CD8-positive, alpha-beta memory T cell (primary cell): ENCODE measurements around the gene RASL11A. TPM values are rescaled to one million over a fixed set of nuclear protein-coding genes. Genes with fewer than 3 reads are reported as not detected.
"Not testable (repeated sequence)": the region's sequence is repeated elsewhere in the genome, so short reads cannot be mapped to it uniquely, and the experiment has no call there.

Experiments
- CTCF ChIA-PET: fragments of 350-600 bp; sonication (Branson Sonifier 250); formaldehyde crosslinking; loops from one replicate; lab custom pipeline; 2021; ENCODE audit warnings: antibody characterized with exemption; lab: Charles Lee
- POLR2A ChIA-PET: fragments of 350-600 bp; sonication (Branson Sonifier 250); formaldehyde crosslinking; loops from one replicate; lab custom pipeline; 2021; ENCODE audit warnings: antibody characterized with exemption; lab: Charles Lee
- DNase-seq, 5 donors: peaks; one replicate each; pipeline versions ENCODE4 v3.0.0 to v3.0.0-alpha.2; 2020 to 2022; ENCODE audit warnings: mixed read lengths in 1 of 5
- H3K27ac ChIP-seq: one replicate; pipeline ENCODE4 v1.7.0; 2013; ENCODE audit warnings: low read depth, mild to moderate bottlenecking, low read length, moderate library complexity
- H3K27me3 ChIP-seq: 2 replicates; pipeline ENCODE4 v1.7.0; 2013; ENCODE audit warnings: low read length, mild to moderate bottlenecking; ENCODE audit not compliant: insufficient read depth, poor library complexity, severe bottlenecking
- H3K36me3 ChIP-seq: 2 replicates; pipeline ENCODE4 v1.7.0; 2013; ENCODE audit warnings: mild to moderate bottlenecking, low read length, moderate library complexity; ENCODE audit not compliant: insufficient read depth
- H3K4me1 ChIP-seq: 2 replicates; pipeline ENCODE4 v1.7.0; 2013; ENCODE audit warnings: mild to moderate bottlenecking, low read length, moderate library complexity; ENCODE audit not compliant: insufficient read depth
- H3K4me3 ChIP-seq: 2 replicates; pipeline ENCODE4 v1.7.0; 2013; ENCODE audit warnings: mild to moderate bottlenecking, low read length
- H3K9me3 ChIP-seq: 2 replicates; pipeline ENCODE4 v1.7.0; 2013; ENCODE audit warnings: mild to moderate bottlenecking, low read length
- H3K27ac Mint-ChIP-seq, 8 donors: one replicate each; pipeline ENCODE4 v1.8.0; 2020 to 2021; ENCODE audit warnings: mixed read lengths in 8 of 8, mild to moderate bottlenecking in 6 of 8, inconsistent platforms in 3 of 8, moderate library complexity in 3 of 8
- H3K27me3 Mint-ChIP-seq, 2 donors: one replicate each; pipeline ENCODE4 v1.8.0; 2020 to 2021; ENCODE audit warnings: mixed read lengths in 2 of 2, mild to moderate bottlenecking in 1 of 2, moderate library complexity in 1 of 2
- H3K36me3 Mint-ChIP-seq, 3 donors: one replicate each; pipeline ENCODE4 v1.8.0; 2020 to 2021; ENCODE audit warnings: mixed read lengths in 3 of 3, inconsistent platforms in 1 of 3, mild to moderate bottlenecking in 1 of 3
- H3K4me1 Mint-ChIP-seq, 3 donors: one replicate each; pipeline ENCODE4 v1.8.0; 2020 to 2021; ENCODE audit warnings: mixed read lengths in 3 of 3, inconsistent platforms in 1 of 3, mild to moderate bottlenecking in 1 of 3
- H3K4me3 Mint-ChIP-seq, 7 donors: one replicate each; pipeline ENCODE4 v1.8.0; 2020 to 2021; ENCODE audit warnings: mixed read lengths in 7 of 7, mild to moderate bottlenecking in 6 of 7, moderate library complexity in 4 of 7, inconsistent platforms in 2 of 7
- H3K9me3 Mint-ChIP-seq, 5 donors: one replicate each; pipeline ENCODE4 v1.8.0; 2020 to 2022; ENCODE audit warnings: mixed read lengths in 5 of 5, mild to moderate bottlenecking in 3 of 5, moderate library complexity in 2 of 5, inconsistent platforms in 1 of 5
- polyA plus RNA-seq: library from polyadenylated mRNA; unstranded; fragments of 300-500 nt; fragmentation: Illumina TruSeq; gene quantifications from one replicate; pipeline ENCODE4 v1.2.3, GENCODE V29; 2021
- total RNA-seq, 2 experiments: library from RNA; stranded (reverse); gene quantifications; one replicate each; pipeline ENCODE4 v1.2.3, GENCODE V29; 2021

The RASL11A gene
- total and polyA plus RNA-seq, 3 experiments from 2014 or later = 0.75 to 6.3 (median 5.3) TPM

DNA sequence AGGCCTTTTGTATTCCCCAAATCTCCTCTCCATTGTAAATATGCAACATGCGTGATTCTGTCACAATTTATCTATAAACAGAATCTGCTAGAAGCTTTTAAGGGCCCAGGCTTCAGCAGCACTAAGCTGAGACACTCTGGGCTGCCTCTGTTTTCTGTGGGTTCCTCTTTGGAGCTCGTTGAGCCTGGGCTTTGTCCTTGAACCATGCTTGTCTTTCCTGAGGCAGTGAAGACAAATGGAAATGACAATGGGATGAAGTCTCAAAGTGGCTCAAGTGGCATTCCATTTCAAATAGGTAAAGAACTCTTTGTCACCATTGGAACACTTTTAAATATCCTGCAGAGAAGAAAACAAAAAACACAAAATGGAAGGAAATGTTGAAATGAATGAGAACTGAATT lies 40.3 kb downstream of the RASL11A start:
- DNase-seq = no peak
- H3K36me3 ChIP-seq = no peaks in the 10 kb centered on the region
- ChIA-PET POLR2A (no interaction called here), CTCF (interaction anchor here (1.5 kb wide), 1 partner anchor 17 kb away, joined by 3 read pairs; no protein-coding TSS in a partner anchor)
- no peaks in the 10 kb centered on the region for H3K9me3 ChIP-seq
- no peaks in the 10 kb centered on the region for H3K27me3 ChIP-seq
- Mint-ChIP-seq H3K27me3 (peaks cover 7 to 22% of the 10 kb centered on the region in 2 donors), H3K9me3 (no peaks in the 10 kb centered on the region), H3K4me1 (no peaks in the 10 kb centered on the region), H3K36me3 (no peaks in the 10 kb centered on the region), H3K27ac (no peak overlapping the region), H3K4me3 (no peak overlapping the region)
- H3K4me3 ChIP-seq = no peak overlapping the region
- no peaks in the 10 kb centered on the region for H3K4me1 ChIP-seq
- H3K27ac ChIP-seq = no peak overlapping the region

DNA sequence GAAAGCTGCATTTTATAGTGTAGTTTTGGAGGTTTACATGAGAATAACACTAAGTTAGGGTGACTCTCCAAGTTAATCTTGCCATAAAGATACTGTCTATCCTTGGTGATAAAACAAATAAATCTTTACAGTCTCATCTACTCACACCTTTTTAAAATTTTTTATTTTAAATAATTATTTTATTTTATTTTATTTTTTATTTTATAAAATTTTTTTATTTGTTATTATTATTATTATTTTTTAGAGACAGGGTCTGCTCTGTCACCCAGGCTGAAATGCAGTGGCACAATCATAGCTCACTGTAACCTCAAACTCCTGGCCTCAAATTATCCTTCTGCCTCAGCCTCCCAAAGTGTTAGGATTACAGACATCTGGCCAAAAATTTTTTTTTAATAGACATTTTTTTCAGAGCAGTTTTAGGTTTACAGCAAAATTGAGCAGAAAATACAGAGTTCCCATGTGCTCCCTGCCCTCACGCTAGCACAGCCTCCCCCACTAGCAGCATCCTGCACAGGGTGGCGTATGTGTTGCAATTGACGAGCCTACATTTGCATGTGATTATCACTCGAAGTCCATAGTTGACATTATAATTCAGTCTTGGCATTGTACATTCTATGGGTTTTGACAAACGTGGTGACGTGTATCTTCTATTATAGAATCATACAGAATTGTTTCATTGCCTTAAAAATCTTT lies 41.0 kb downstream of the RASL11A start:
- H3K27me3 Mint-ChIP-seq = peaks cover 14 to 26% of the 10 kb centered on the region in 2 donors
- ChIA-PET POLR2A (no interaction called here), CTCF (no interaction called here)
- H3K4me1 ChIP-seq = no peaks in the 10 kb centered on the region
- no peaks in the 10 kb centered on the region for H3K36me3 ChIP-seq
- no peak overlapping the region for H3K4me3 Mint-ChIP-seq
- H3K27me3 ChIP-seq = no peaks in the 10 kb centered on the region
- H3K27ac ChIP-seq = no peak overlapping the region
- no peaks in the 10 kb centered on the region for H3K36me3 Mint-ChIP-seq
- H3K27ac Mint-ChIP-seq = no peak overlapping the region
- no peaks in the 10 kb centered on the region for H3K4me1 Mint-ChIP-seq
- no peak overlapping the region for H3K4me3 ChIP-seq
- no peaks in the 10 kb centered on the region for H3K9me3 Mint-ChIP-seq
- no peak for DNase-seq
- no peaks in the 10 kb centered on the region for H3K9me3 ChIP-seq

DNA sequence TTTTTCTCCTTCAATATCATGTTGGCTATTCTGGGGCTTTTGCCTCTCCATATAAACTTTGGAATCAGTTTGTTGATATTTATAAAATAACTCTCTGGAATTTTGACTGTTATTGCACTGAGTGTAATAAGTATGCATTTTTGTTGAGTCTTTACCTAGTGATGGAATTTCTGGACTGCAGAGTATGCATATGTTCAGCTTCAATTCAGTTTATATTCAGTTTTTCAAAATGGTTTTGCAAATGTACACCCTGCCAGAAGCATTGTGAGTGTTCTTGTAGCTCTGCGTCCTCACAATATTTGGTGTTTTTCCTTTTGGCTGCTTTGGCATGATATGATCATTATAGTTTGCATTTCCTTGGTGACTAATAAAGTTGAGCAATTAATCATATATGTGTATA lies 43.1 kb downstream of the RASL11A start:
- Histone ChIP-seq H3K4me3 (no peak overlapping the region), H3K27me3 (no peaks in the 10 kb centered on the region), H3K9me3 (no peaks in the 10 kb centered on the region), H3K27ac (no peak overlapping the region), H3K4me1 (no peaks in the 10 kb centered on the region), H3K36me3 (no peaks in the 10 kb centered on the region)
- no peaks in the 10 kb centered on the region for H3K9me3 Mint-ChIP-seq
- H3K4me3 Mint-ChIP-seq = no peak overlapping the region
- ChIA-PET CTCF (no interaction called here), POLR2A (no interaction called here)
- no peaks in the 10 kb centered on the region for H3K4me1 Mint-ChIP-seq
- DNase-seq = no peak
- no peaks in the 10 kb centered on the region for H3K36me3 Mint-ChIP-seq
- peaks cover 15 to 36% of the 10 kb centered on the region in 2 donors for H3K27me3 Mint-ChIP-seq
- H3K27ac Mint-ChIP-seq = no peak overlapping the region

DNA sequence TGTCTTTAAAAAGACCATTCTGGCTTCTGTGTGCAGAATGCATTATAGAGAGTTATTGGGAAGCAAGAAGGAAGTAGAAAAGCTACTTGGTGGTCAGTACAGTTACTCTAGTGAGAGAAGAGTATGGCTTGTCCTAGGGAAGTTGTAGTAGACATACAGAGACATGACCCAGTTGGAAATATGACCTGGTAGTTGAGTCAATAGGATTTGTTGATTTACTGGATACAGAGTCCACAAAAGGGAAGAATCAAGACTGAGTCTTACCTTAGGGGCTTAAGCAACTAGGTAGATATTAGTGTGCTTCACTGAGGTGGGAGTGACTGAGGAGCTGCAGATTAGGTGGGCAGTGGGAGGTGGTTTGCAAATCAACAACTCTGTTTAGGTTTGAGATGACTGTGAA lies 48.8 kb downstream of the RASL11A start:
- POLR2A ChIA-PET = no interaction called here

DNA sequence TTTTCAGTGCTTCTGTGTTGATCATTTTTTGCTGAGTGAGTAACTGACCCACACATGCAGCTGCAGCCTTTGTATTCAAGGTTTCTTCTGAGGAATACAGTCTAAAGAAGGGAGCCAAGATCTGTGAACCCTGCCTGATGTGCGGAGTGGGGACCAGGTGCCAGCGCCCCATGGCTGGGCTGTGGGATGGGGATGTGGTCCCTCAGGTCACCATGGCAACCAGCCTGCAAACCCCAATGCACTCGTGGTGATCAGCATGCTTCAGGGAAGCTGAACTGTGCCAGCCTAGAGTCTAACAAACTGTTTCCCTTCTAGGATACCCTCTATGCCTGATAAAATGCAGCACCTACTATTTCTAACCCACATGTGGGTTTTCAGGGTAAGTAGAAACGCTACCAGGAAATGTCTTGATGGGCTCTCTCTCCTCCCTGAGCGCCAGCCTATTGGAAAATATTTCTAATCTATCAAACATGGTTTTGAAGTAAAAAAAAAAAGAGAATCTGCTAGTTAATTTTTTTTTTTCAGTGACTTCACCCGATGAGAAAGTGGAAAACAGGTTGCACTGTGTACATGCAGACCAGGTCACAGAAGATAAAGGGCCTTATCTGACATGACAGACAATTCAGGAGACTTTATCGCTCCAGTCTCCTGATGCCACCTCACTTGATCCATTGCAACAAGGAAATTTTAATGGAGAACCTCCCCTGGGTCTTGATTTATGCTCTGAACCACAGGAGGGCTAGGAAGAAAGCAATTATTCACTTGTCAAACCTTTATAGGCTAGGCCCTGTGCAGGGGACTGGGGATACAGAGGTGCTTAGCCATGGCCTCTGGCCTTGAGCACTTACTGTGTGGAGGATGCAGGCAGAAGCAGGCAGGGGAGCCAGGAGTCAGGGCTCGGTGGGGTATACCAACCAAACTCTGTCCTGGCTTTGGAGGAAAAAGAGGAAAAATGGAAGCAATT lies 51.1 kb downstream of the RASL11A start:
- Mint-ChIP-seq H3K27ac (no peak overlapping the region), H3K36me3 (no peaks in the 10 kb centered on the region), H3K27me3 (peaks cover 11 to 45% of the 10 kb centered on the region in 2 donors), H3K4me3 (no peak overlapping the region), H3K9me3 (peaks cover 0 to 2% (median 0%) of the 10 kb centered on the region in 5 donors), H3K4me1 (no peaks in the 10 kb centered on the region)
- ChIA-PET CTCF (no interaction called here), POLR2A (no interaction called here)
- no peak for DNase-seq
- H3K4me1 ChIP-seq = no peaks in the 10 kb centered on the region
- H3K9me3 ChIP-seq = no peaks in the 10 kb centered on the region
- no peaks in the 10 kb centered on the region for H3K27me3 ChIP-seq
- H3K27ac ChIP-seq = no peak overlapping the region
- no peaks in the 10 kb centered on the region for H3K36me3 ChIP-seq
- no peak overlapping the region for H3K4me3 ChIP-seq

More for the DNA sequence above, 48.8 kb downstream of the RASL11A start:
- Mint-ChIP-seq H3K27ac (no peak overlapping the region), H3K4me3 (no peak overlapping the region), H3K36me3 (no peaks in the 10 kb centered on the region), H3K9me3 (peaks cover 0 to 2% (median 0%) of the 10 kb centered on the region in 5 donors), H3K27me3 (peaks cover 23 to 53% of the 10 kb centered on the region in 2 donors), H3K4me1 (no peaks in the 10 kb centered on the region)
- no peaks in the 10 kb centered on the region for H3K36me3 ChIP-seq
- H3K27ac ChIP-seq = no peak overlapping the region
- H3K9me3 ChIP-seq = no peaks in the 10 kb centered on the region
- no peak for DNase-seq
- H3K27me3 ChIP-seq = no peaks in the 10 kb centered on the region
- CTCF ChIA-PET = interaction anchor here (1.3 kb wide), 1 partner anchor 18 kb away, joined by 3 read pairs; no protein-coding TSS in a partner anchor
- H3K4me3 ChIP-seq = no peak overlapping the region
- H3K4me1 ChIP-seq = no peaks in the 10 kb centered on the region

DNA sequence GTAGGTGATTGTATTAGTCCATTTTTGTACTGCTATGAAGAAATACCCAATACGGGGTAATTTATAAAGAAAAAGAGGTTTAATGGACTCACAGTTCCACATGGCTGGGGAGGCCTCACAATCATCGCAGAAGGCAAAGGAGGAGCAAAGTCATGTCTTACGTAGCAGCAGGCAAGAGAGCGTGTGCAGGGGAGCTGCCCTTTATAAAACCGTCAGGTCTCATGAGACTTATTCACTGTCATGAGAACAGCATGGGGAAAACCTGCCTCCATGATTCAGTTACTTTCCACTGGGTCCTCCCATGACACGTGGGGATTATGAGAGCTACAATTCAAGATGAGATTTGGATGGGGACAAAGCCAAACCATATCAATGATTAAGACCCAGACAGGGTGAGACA lies 51.8 kb downstream of the RASL11A start:
- POLR2A ChIA-PET, H3K27ac ChIP-seq, H3K4me3 ChIP-seq, CTCF ChIA-PET, H3K4me1 ChIP-seq, DNase-seq, H3K27ac Mint-ChIP-seq, H3K9me3 ChIP-seq, H3K36me3 Mint-ChIP-seq, H3K27me3 ChIP-seq, H3K4me3 Mint-ChIP-seq, H3K36me3 ChIP-seq, H3K4me1 Mint-ChIP-seq, H3K9me3 Mint-ChIP-seq: not testable (repeated sequence)
- peaks cover 9 to 42% of the 10 kb centered on the region in 2 donors for H3K27me3 Mint-ChIP-seq

Other genes with a start within 250 kb of the RASL11A start
- 10 to 100 TPM; 72.1 to 73.2 TPM for gene USP12, start 99.0 kb upstream of the RASL11A start, total RNA-seq
- gene USP12, start 99.0 kb upstream of the RASL11A start, polyA plus RNA-seq = 14.5 TPM
- gene RPL21, start 19.3 kb upstream of the RASL11A start, total RNA-seq = 1,000 to 10,000 TPM; 1,206 to 1,216 TPM
- 6,715 TPM for gene RPL21, start 19.3 kb upstream of the RASL11A start, polyA plus RNA-seq
- gene GTF3A, start 153.8 kb downstream of the RASL11A start, total RNA-seq = 100 to 1,000 TPM; 296 to 323 TPM
- gene GTF3A, start 153.8 kb downstream of the RASL11A start, polyA plus RNA-seq = 606 TPM
- 10 to 100 TPM; 35.7 to 37.5 TPM for gene MTIF3, start 179.7 kb downstream of the RASL11A start, total RNA-seq
- 88.2 TPM for gene MTIF3, start 179.7 kb downstream of the RASL11A start, polyA plus RNA-seq